Omental fat pad (tissue), 4 donors: ENCODE data around the gene SOD3. TPM values are rescaled to one million over a fixed set of nuclear protein-coding genes. Genes with fewer than 3 reads are reported as not detected.

Source experiments
- ATAC-seq: fragments of 150-250 bp; one replicate; pipeline ENCODE4 v1.9.1; 2016; ENCODE audit warnings: mild to moderate bottlenecking, moderate library complexity; ENCODE audit not compliant: low FRiP score
- DNase-seq: peaks from one replicate; pipeline ENCODE4 v3.0.0-alpha.2; 2019; ENCODE audit warnings: low spot score
- total RNA-seq, 4 donors: library from RNA; depleted of rRNA; stranded (reverse); fragments of >200 nt; gene quantifications; one replicate each; pipeline ENCODE4 v1.1.0, GENCODE V29; 2016
- TF ChIP-seq, protein P1 (sequence below), 3 donors: fragments of 450-650 bp; IDR thresholded peaks; one replicate each; pipeline ENCODE4 v1.5.1; 2016 to 2017; ENCODE audit warnings: antibody characterized with exemption in 3 of 3, mild to moderate bottlenecking in 3 of 3, moderate library complexity in 2 of 3

SOD3 gene
- total RNA-seq: 10 to 100 TPM; 42.3 to 79.5 (median 69.8) TPM

DNA sequence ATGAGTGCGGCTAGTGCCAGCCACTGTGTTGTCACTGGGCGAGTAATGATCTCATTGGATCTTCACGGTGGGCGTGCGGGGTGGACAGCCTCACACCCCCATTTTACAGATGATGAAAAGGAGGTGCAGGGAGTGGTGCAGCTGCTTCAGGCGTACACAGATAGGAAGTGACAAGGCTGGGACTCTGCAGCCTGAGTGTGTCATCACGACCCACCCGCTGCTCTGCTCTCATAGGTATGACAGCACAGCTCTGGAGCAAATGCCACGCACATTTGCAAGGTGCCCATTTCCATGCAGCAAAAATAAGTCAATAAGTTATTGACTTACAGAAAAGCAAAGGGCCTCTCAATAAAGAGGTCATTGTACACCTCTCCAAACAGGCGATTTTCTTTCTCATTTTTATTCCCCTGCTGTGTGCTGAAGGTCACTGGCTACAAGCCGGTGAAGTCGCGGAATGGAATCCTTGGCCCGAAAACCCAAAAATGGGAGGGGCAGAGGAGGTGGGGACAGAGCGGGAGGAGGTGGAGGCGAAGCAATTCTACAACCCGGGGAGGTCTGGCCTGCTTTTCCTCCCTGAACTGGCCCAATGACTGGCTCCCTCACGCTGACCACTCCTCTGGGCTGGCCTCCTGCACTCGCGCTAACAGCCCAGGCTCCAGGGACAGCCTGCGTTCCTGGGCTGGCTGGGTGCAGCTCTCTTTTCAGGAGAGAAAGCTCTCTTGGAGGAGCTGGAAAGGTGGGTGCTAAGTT lies at the start of gene SOD3:
TSS of gene SOD3 (plus strand) at position 658 of the 750 bp plus-strand sequence. CDS start 3,949 bp downstream, outside the sequence.
- TF ChIP-seq, protein P1, sequence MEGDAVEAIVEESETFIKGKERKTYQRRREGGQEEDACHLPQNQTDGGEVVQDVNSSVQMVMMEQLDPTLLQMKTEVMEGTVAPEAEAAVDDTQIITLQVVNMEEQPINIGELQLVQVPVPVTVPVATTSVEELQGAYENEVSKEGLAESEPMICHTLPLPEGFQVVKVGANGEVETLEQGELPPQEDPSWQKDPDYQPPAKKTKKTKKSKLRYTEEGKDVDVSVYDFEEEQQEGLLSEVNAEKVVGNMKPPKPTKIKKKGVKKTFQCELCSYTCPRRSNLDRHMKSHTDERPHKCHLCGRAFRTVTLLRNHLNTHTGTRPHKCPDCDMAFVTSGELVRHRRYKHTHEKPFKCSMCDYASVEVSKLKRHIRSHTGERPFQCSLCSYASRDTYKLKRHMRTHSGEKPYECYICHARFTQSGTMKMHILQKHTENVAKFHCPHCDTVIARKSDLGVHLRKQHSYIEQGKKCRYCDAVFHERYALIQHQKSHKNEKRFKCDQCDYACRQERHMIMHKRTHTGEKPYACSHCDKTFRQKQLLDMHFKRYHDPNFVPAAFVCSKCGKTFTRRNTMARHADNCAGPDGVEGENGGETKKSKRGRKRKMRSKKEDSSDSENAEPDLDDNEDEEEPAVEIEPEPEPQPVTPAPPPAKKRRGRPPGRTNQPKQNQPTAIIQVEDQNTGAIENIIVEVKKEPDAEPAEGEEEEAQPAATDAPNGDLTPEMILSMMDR (IDR thresholded peaks at IDR 0.05): no peak
- ATAC-seq (peak; percentile 93), DNase-seq (no peak)

GRCh38 chr4:24747234-24747975 lies 48.0 kb upstream of the SOD3 start:
- TF ChIP-seq, protein P1 (IDR thresholded peaks at IDR 0.05): no peak
- ATAC-seq: no peak
- no peak for DNase-seq

DNA sequence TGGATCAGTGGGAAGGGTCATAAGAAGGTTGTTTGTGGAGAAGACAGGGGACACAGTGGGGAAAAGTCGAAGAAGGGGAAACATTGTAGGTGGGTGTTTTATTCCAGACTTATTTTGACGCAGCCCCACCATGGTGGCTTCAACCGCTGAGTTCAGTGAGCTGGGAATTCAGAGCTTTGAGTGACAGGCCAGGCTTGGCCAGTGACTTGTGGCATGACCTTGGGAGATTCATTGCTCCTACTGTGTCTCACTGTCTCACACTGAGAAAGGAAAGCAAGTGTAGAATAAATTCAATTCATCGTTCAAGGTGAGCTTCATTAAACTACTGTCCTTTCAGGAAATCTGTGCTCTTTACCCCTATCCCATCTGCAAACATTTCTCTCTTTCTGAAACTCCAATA lies 47.4 kb upstream of the SOD3 start:
- TF ChIP-seq, protein P1 (IDR thresholded peaks at IDR 0.05): no peak
- no peak for ATAC-seq
- no peak for DNase-seq

DNA sequence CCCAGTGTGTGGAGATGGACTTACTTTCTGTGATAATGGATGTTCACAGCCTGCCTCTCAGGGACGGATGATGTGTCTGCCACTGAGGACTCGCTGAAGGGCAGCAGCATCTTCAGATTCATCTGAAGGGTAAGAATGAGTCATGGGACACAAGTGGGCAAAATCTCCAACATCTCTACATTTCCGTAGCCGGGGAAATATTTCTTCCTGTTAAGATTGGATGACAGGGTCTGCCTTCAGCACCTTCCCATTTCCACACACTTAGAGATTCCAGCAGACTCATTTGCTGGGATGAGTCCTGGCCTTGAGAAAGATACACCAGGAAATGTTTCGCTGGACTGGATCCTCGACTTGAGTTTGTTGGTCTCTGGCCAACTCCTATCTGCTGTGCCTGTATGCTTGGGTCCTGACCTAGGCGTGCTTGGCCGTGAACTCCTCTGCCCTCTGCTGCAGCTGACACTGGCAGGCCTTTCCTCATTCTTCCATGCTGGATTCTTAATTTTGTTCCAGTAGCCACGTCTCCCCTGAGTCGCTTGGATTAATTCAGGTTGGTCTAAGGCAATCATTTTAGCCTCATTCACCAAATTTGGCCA lies 46.5 kb upstream of the SOD3 start:
- DNase-seq (no peak), ATAC-seq (no peak)
- TF ChIP-seq, protein P1 (IDR thresholded peaks at IDR 0.05): no peak

DNA sequence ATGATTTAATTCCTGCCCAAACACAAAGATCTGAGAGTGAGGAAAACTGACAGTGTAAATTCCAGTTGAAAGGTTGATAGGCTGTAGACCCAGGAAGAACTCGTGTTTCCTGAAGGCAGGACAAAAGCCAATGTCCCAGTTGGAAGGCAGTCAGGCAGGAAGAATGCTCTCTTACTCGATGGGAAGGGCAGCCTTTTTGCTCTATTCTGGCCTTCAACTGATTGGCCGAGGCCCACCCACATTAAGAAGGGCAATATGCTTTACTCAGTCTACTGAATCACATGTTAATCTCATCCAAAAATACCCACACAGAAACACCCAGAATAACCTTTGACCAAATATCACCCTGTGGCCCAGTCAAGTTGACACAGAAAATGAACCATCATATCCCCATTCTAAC lies 45.3 kb upstream of the SOD3 start:
- TF ChIP-seq, protein P1 (IDR thresholded peaks at IDR 0.05): no peak
- no peak for DNase-seq
- no peak for ATAC-seq

DNA sequence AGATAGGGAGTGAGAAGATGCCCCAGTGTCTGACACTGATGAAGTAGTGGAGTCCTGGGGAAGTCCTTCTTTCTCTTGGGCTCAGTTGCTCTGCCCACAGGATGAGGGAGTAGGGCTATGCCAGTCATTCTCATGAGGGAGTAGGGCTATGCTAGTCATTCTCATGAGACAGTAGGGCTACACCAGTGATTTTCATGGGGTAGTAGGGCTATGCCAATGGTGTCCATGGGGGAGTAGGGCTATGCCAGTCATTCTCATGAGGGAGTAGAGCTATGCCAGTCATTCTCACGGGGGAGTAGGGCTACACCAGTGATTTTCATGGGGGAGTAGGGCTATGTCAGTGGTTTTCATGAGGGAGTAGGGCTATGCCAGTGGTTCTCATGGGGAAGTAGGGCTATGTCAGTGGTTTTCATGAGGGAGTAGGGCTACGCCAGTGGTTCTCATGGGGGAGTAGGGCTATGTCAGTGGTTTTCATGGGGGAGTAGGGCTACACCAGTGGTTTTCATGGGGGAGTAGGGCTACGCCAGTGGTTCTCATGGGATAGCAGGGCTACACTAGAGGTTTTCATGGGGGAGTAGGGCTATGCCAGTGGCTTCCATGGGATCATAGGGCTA lies 43.3 kb upstream of the SOD3 start:
- ATAC-seq (no peak), DNase-seq (no peak)
- TF ChIP-seq, protein P1 (IDR thresholded peaks at IDR 0.05): no peak
